ENCODE results near the gene ARL2.
"Not testable (repeated sequence)": the region's sequence is repeated elsewhere in the genome, so short reads cannot be mapped to it uniquely, and the experiment has no call there.

Gene ARL2

DNA sequence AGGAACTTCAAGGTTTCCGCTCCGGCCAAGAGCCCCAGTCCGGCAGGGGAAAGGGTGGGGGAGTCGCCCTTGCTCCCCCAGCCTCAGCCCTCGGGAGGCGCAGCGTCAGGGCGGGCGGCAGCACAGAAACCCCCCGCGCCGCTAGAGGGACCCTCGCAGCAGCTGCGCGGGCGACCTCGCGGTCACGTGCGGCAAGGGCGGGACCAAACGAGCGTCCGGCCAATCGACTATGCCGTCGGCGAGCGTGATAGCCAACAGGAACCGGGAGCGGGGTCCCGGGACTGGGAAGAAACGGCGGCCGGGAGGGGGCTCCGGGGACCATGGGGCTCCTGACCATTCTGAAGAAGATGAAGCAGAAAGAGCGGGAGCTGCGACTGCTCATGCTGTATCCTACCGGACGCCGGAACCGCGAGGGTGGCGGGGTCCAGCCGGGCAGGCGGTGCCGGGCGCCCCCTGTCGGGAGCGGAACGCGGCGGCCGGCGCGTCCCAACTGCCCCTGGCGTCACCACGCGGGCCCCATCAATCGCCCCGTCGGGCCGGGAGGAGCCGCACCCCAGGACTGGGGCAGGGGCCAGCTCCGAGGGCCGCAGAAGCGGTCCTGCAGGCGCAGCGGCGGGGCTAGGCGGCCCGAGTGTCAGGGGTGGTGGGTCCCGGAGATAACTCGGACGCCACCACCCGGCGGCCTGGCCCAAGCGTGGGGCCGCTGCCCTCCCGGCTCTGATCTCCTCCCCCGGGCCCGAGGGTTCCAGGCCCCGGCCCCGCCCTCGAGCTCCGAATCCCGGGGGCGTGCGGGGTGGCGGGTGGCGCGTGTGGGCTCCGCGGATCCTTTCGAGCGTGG is at the start of gene ARL2:
Gene ARL2 (plus strand): TSS at position 273 of the 838 bp plus-strand sequence. CDS start 48 bp downstream, at position 321.
- peak; percentile 69 to 73 for DNase-seq (ENCODE audit: low read depth in 2 of 2)

GRCh38 chr11:64967375-64967774 is 46.6 kb upstream of the ARL2 start:
- no peak for DNase-seq (ENCODE audit: low read depth in 2 of 2)

DNA sequence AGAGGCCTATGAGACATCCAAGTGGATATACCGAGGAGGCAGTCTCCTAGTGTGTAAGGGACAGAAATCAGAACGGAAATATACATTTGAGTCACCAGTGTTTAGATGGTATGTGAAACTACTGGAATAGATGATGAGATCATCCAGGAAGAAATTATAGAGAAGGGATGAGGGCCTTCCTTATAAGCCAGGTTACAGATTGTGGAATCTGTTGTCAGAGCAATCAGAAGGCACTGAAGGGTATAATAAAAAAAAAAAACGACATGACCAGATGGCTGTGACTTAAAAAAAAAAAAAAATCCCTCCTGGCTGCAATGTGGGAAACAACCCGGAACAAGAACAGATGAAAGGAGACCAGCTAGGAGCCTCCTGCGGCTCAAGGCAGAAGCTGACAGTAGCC is 44.8 kb upstream of the ARL2 start:
- DNase-seq (ENCODE audit: low read depth in 2 of 2): peak; percentile 20 to 23

DNA sequence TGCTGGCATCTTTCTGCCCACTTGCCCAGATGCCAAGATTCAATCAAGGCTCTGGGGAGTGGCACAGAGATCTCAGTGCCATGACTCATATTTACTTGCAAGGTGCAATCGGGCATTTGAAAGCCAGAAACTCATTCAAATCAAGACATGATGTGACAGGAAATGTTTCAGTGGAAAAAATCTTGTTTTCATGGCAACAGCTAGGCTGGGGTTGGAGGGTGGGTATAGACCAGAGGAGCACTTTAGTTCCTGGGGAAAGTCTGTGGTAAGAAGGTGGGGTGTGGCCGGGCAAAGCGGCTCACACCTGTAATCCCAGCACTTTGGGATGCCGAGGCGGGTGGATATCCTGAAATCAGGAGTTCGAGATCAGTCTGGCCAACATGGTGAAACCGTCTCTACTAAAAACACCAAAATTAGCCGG is 43.2 kb upstream of the ARL2 start:
- no peak for DNase-seq (ENCODE audit: low read depth in 2 of 2)

DNA sequence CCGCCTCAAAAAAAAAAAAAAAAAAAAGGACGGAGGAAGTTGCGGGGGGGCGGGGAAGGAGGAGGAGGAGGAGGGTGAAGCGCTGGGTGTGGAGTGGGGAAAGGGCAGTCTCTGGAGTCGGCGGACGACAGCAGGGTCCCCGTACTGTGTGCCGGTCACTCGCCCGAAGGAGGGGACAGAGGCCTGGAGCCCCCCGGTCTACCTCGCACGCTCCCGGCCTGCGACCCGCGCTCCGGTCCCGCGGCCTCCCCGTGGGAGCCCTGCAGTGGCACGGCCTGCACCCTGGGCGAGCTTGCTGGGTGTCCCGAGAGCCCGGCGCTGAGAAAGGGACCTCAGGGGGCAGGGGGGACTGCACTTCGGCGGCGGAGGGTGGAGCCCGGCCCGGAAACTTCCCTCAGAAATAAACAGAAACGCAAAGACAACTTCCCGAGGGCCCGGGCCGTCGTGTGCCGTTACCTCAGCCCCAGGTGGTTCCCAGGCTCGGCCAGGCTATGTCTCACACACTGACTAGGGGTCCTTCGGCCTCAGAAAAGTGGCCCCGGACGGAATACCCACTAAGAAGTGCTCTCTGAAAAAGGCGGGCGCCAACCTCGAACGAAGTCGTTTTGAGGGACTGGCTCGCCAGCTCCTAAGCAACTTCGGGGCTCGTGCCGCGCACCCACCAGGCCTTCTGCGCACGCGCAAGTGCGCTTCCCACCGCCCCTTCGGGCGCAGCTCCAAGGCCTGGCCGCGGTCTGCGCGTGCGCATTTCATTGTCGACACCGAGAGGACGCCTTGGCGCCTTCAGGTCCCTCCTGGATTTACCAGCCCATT is 42.3 kb upstream of the ARL2 start, which contains the start of gene MAJIN:
Gene MAJIN (minus strand): TSS at position 688 of the 813 bp plus-strand sequence. CDS start 12,703 bp downstream, outside the sequence.
- DNase-seq (ENCODE audit: low read depth in 2 of 2): peak; percentile 32 to 47

GRCh38 chr11:64974124-64974523 is 39.8 kb upstream of the ARL2 start:
- no peak for DNase-seq (ENCODE audit: low read depth in 2 of 2)

GRCh38 chr11:64976651-64977050 is 37.3 kb upstream of the ARL2 start:
- no peak for DNase-seq (ENCODE audit: low read depth in 2 of 2)

GRCh38 chr11:64983339-64983738 is 30.6 kb upstream of the ARL2 start:
- DNase-seq (ENCODE audit: low read depth in 2 of 2): not testable (repeated sequence)

DNA sequence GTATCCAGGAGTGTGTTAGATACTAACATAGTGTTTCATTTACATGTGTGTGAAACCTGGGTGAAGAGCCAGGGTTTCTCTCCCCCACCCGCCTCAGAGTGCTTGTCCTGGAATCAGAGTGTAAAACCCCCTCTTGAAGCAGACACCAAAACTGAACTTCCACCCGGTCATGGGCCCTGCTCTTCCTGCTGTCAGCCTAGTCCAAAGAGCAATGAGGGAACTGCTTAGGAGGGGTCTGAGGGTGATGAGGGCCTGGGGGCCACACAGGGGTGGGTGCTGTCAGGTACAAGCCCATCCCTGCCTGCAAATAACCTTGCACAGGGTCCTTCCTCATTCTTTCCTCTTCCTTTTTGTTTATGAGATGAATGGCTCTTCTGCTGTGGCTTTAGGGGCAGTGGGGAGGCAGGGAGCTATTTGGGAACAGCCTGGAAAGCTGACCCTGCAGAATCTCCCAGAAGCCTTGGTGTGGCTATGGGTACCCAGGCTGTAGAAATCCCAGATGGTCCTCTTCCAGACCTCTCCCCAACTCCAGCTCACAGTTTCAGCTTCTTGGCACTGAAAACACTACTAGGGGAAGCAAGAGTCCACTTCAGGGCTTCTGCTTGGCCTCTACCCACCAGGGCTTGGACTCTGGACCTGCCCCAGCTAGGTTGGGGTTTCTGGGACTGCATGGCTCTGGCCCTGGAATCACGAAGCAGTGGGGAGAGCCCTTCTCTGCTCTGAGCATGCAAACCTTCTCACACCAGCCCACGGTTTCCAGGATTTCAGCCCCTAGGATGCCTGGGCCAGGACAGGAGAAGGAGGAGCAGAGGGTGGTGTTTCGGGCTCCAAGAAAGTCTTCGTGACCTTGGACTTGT is 25.7 kb upstream of the ARL2 start:
- DNase-seq (ENCODE audit: low read depth in 2 of 2): no peak

- DNase-seq (ENCODE audit: low read depth in 2 of 2): no peak
These were observed 24.5 kb upstream of the ARL2 start for GRCh38 chr11:64989416-64989815.

- DNase-seq (ENCODE audit: low read depth in 2 of 2): no peak
These were observed 23.6 kb upstream of the ARL2 start for GRCh38 chr11:64990222-64990923.

- no peak for DNase-seq (ENCODE audit: low read depth in 2 of 2)
These were observed 19.6 kb upstream of the ARL2 start for GRCh38 chr11:64994318-64994717.

DNA sequence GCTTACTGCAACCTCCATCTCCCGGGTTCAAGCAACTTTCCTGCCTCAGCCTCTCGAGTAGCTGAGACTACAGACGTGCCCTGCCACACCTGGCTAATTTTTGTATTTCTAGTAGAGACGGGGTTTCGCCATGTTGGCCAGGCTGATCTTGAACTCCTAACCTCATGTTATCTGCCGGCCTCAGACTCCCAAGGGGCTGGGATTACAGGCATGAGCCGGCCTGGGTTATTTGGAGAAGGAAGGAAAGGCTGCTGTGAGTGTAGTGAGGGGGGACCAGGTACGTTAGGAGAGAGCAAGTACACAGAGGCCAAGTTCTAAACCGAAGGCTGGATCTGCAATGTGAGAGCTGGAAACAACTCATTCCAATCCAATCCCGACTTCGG is 17.6 kb upstream of the ARL2 start:
- DNase-seq (ENCODE audit: low read depth in 2 of 2): no peak

- DNase-seq (ENCODE audit: low read depth in 2 of 2): peak in 1 of 2 experiments; percentile 13
These were observed 17.1 kb upstream of the ARL2 start, which contains the start of gene BATF2 for GRCh38 chr11:64996710-64997380. Gene BATF2 (minus strand): TSS chr11:64996971. CDS start chr11:64996914, 57 bp downstream.

- no peak for DNase-seq (ENCODE audit: low read depth in 2 of 2)
These were observed 15.8 kb upstream of the ARL2 start for GRCh38 chr11:64998141-64998540.

DNA sequence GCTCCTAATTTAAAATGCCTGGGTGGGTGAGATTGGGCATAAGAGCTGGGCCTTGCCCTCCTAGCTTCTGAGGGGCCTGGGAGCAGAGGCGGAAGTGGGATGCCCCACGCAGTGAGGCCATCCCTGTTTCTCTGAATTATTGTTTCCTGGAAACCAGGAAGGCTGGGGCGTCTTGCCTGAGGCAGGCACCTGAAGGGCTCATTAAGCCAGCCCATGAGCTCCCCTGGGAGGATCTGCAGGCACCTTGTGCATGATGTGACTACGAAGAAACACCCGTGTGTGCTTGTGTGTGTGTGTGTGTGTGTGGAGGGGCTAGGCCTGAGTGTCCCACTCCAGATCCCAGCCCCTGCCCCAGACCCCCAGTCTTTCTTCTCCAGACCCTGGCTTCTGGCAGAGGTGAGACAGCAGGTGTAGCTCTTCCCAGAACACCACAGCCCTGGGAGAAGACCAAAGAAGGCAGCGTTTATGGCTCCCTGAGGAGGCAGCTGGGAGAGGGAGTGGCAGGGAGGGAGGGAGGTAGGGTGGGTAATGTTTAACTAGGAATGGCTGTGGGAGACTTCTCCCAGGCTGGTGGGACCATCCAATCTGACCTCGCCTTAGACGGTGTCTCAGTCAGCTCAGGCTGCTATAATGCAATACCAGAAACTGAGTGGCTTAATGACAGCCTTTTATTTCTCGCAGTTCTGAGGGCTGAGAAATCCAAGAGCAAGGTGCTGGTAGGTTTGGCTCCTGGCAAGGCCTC is 15.1 kb upstream of the ARL2 start:
- no peak for DNase-seq (ENCODE audit: low read depth in 2 of 2)

GRCh38 chr11:64999478-64999877 is 14.5 kb upstream of the ARL2 start:
- no peak for DNase-seq (ENCODE audit: low read depth in 2 of 2)

- DNase-seq (ENCODE audit: low read depth in 2 of 2): no peak
These were observed 11.3 kb upstream of the ARL2 start for GRCh38 chr11:65002706-65003105.

DNA sequence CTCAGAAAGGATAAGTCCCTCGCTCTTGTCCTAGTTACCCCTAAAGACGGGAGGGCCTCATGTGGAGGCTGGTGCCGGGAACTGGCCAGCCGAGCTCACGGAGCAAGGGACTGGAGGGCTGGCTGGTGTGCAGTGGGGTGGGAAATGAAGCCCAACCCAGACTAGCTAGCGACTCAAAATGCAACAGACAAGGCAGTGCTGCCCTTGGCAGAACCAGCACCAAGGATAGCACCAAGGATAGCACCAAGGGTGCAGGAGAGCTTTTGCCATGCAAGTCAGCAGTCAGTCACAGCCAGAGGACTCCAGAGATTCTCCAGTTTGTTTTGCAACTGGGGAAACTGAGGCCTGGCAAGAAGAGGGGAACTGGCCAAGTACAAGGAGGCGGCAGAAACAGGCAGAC is 10.7 kb upstream of the ARL2 start:
- no peak for DNase-seq (ENCODE audit: low read depth in 2 of 2)

DNA sequence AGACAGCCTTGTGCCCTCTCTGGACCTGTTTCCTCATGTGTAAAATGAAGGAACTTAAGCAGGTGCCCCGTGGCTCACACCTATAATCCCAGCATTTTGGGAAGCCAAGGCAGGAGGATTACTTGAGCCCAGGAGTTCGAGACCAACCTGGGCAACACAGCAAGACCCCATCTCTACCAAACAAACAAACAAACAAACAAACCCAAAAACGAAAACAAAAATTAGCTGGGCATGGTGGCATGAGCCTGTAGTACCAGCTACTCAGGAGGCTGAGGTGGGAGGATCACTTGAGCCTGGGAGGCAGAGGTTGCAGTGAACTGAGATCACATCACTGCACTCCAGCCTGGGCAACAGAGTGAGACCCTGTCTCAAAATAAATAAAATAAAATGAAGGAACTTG is 10.0 kb upstream of the ARL2 start:
- DNase-seq (ENCODE audit: low read depth in 2 of 2): not testable (repeated sequence)
